Activated CD8-positive, alpha-beta memory T cell treated with anti-CD3 and anti-CD28 coated beads, Interleukin-2, amount 50 U/mL, for 24 hours (primary cell): ENCODE measurements around the gene MUC6.

ENCODE experiments used
- DNase-seq: peaks from one replicate; pipeline ENCODE4 v3.0.0-alpha.2; 2020; ENCODE audit errors: extremely low read depth

Gene MUC6

DNA sequence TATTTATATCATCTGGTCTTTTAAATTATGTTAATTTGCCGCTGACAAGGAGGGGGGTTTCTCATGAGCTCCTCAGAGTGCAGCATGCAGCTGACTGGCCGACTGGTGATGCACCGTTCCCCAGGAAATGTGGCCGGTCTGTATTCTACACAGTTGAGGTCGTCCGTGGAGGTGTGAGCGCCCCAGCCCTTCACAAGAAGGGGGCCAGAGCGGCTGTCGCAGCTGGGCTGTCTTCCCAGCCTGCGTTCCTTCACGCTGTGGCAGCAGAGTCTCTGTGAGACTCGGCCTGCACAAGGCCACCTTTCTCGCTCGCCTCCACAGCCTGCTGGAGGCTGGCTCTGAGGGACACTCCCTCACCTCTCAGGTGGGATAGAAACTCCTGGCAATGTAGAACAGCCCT is 67.7 kb downstream of the MUC6 start:
- no peak for DNase-seq

GRCh38 chr11:967995-968751 is 68.3 kb downstream of the MUC6 start:
- no peak for DNase-seq

GRCh38 chr11:965206-965775 is 71.2 kb downstream of the MUC6 start:
- DNase-seq, result no peak

DNA sequence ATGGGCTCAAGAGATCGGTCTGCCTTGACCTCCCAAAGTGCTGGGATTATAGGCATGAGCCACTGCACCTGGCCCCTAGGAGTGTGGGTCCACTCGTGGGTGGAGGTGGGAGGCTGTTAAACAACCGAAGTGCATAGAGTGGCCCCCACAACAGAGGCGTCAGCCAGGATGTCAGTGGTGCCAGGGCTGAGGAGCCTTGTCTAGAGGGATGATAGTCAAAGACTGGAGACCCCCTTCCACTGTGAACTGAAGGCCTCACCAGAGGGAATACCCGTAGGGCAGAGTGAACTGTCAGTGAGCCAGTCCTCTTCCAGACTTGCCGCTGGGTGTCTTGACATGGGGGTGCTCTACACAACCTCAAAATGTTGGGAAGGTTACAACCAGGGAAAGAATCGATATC is 72.7 kb downstream of the MUC6 start:
- no peak for DNase-seq
